Hepatocyte (in vitro differentiated cells): ENCODE measurements around the gene SETD6.

Experiments
- EZH2 ChIP-seq: fragments of 200-600 bp; sonication (generic); IDR thresholded peaks from 2 replicates; pipeline ENCODE4 v1.6.1; 2016; ENCODE audit warnings: antibody characterized with exemption, mild to moderate bottlenecking, borderline replicate concordance
- EZH2phosphoT487 ChIP-seq: fragments of 200-600 bp; sonication (generic); IDR thresholded peaks from one replicate; pipeline ENCODE4 v1.6.1; 2018; ENCODE audit warnings: antibody characterized with exemption, mild to moderate bottlenecking, low read depth, moderate library complexity; ENCODE audit not compliant: unreplicated experiment, severe bottlenecking
- TF ChIP-seq, protein P1 (sequence below): fragments of 200-600 bp; sonication (generic); IDR thresholded peaks from 2 replicates; pipeline ENCODE4 v1.5.1; 2016; ENCODE audit warnings: antibody characterized with exemption, mild to moderate bottlenecking; ENCODE audit not compliant: poor library complexity

DNA sequence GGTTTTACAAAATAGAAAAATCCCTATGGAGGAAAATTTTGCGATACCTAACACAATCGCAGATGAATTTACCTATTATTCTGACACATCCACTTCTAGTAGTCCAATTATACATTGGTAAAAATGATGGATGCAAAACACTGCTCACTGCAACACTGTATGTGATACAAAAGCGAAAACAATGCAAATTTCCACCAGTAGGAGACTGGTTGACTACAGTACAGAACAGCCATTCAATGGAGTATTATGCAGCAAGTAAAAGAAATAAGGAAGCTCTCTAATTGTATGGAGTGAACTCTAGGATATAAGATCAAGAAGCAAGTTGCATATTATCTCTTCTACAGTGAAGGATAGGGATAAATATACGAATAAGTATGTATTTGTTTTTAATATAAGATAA is 48.5 kb downstream of the SETD6 start:
- TF ChIP-seq, protein P1, sequence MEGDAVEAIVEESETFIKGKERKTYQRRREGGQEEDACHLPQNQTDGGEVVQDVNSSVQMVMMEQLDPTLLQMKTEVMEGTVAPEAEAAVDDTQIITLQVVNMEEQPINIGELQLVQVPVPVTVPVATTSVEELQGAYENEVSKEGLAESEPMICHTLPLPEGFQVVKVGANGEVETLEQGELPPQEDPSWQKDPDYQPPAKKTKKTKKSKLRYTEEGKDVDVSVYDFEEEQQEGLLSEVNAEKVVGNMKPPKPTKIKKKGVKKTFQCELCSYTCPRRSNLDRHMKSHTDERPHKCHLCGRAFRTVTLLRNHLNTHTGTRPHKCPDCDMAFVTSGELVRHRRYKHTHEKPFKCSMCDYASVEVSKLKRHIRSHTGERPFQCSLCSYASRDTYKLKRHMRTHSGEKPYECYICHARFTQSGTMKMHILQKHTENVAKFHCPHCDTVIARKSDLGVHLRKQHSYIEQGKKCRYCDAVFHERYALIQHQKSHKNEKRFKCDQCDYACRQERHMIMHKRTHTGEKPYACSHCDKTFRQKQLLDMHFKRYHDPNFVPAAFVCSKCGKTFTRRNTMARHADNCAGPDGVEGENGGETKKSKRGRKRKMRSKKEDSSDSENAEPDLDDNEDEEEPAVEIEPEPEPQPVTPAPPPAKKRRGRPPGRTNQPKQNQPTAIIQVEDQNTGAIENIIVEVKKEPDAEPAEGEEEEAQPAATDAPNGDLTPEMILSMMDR: no peak
- TF ChIP-seq EZH2 (no peak), EZH2phosphoT487 (no peak)
